GM19463 (cell line): ENCODE results near the gene ANKRD28.
"Not testable (repeated sequence)": the region's sequence is repeated elsewhere in the genome, so short reads cannot be mapped to it uniquely, and the experiment has no call there.

Experiments used
- ATAC-seq: cut with Tn5 transposase; IDR thresholded peaks from one replicate; pipeline ENCODE4 v1.9.1; 2021; ENCODE audit warnings: mild to moderate bottlenecking, moderate library complexity; ENCODE audit not compliant: unreplicated experiment

Gene ANKRD28

GRCh38 chr3:15778332-15778858 is 19.4 kb downstream of the ANKRD28 start:
- no peak for ATAC-seq

GRCh38 chr3:15774931-15775560 is 22.7 kb downstream of the ANKRD28 start:
- ATAC-seq: peak; percentile 75

- no peak for ATAC-seq
Observed at GRCh38 chr3:15771444-15771843, 26.3 kb downstream of the ANKRD28 start.

GRCh38 chr3:15769256-15769915 is 28.4 kb downstream of the ANKRD28 start:
- ATAC-seq: no peak

GRCh38 chr3:15768421-15769255 is 29.1 kb downstream of the ANKRD28 start:
- peak; percentile 88 for ATAC-seq

GRCh38 chr3:15766406-15766805 is 31.4 kb downstream of the ANKRD28 start:
- no peak for ATAC-seq

- ATAC-seq: no peak
Observed at GRCh38 chr3:15758295-15758694, 39.5 kb downstream of the ANKRD28 start.

GRCh38 chr3:15757824-15758223 is 40.0 kb downstream of the ANKRD28 start:
- no peak for ATAC-seq

GRCh38 chr3:15756505-15756904 is 41.3 kb downstream of the ANKRD28 start:
- ATAC-seq: no peak

GRCh38 chr3:15755780-15756179 is 42.0 kb downstream of the ANKRD28 start:
- ATAC-seq: no peak

- no peak for ATAC-seq
Observed at GRCh38 chr3:15755181-15755580, 42.6 kb downstream of the ANKRD28 start.

- ATAC-seq: no peak
Observed at GRCh38 chr3:15754047-15754446, 43.7 kb downstream of the ANKRD28 start.

GRCh38 chr3:15753056-15753710 is 44.6 kb downstream of the ANKRD28 start:
- ATAC-seq: no peak

GRCh38 chr3:15750879-15751278 is 46.9 kb downstream of the ANKRD28 start:
- ATAC-seq: no peak

- ATAC-seq: no peak
Observed at GRCh38 chr3:15750143-15750542, 47.6 kb downstream of the ANKRD28 start.

GRCh38 chr3:15745896-15746295 is 51.9 kb downstream of the ANKRD28 start:
- not testable (repeated sequence) for ATAC-seq

- no peak for ATAC-seq
Observed at GRCh38 chr3:15744176-15744575, 53.6 kb downstream of the ANKRD28 start.

- no peak for ATAC-seq
Observed at GRCh38 chr3:15743587-15744009, 54.2 kb downstream of the ANKRD28 start.

GRCh38 chr3:15742236-15742635 is 55.5 kb downstream of the ANKRD28 start:
- ATAC-seq: not testable (repeated sequence)

- ATAC-seq: not testable (repeated sequence)
Observed at GRCh38 chr3:15738616-15739005, 59.2 kb downstream of the ANKRD28 start.

GRCh38 chr3:15731024-15731423 is 66.8 kb downstream of the ANKRD28 start:
- ATAC-seq: no peak
